H9 (cell line): ENCODE results near the gene HTR1E. TPM values are rescaled to one million over a fixed set of nuclear protein-coding genes. Genes with fewer than 3 reads are reported as not detected.
"Not testable (repeated sequence)": the region's sequence is repeated elsewhere in the genome, so short reads cannot be mapped to it uniquely, and the experiment has no call there.

Experiments used
- DNase-seq: peaks from one replicate; pipeline ENCODE4 v3.0.0-alpha.2; 2017
- H2AFZ ChIP-seq: one replicate; pipeline ENCODE4 v1.6.1; 2013; ENCODE audit warnings: mild to moderate bottlenecking, low read length, control low read depth, moderate library complexity
- H2AK5ac ChIP-seq: 2 replicates; pipeline ENCODE4 v1.6.1; 2013; ENCODE audit warnings: low read length, control low read depth, mixed read lengths; ENCODE audit not compliant: insufficient read length
- H2BK120ac ChIP-seq: one replicate; pipeline ENCODE4 v1.6.1; 2013; ENCODE audit warnings: low read depth, mild to moderate bottlenecking, low read length, control low read depth, inconsistent platforms; ENCODE audit not compliant: poor library complexity, severe bottlenecking
- H2BK12ac ChIP-seq: 2 replicates; pipeline ENCODE4 v1.6.1; 2013; ENCODE audit warnings: low read length, control low read depth, mixed read lengths, low read depth; ENCODE audit not compliant: insufficient read length
- H2BK15ac ChIP-seq: 2 replicates; pipeline ENCODE4 v1.6.1; 2013; ENCODE audit warnings: low read depth, low read length, control low read depth
- H2BK20ac ChIP-seq: one replicate; pipeline ENCODE4 v1.6.1; 2013; ENCODE audit warnings: low read depth, mild to moderate bottlenecking, low read length, control low read depth, inconsistent platforms; ENCODE audit not compliant: poor library complexity, severe bottlenecking
- H2BK5ac ChIP-seq: 2 replicates; pipeline ENCODE4 v1.6.1; 2013; ENCODE audit warnings: low read length, control low read depth, mixed read lengths; ENCODE audit not compliant: insufficient read length
- H3K14ac ChIP-seq: 2 replicates; pipeline ENCODE4 v1.6.1; 2013; ENCODE audit warnings: low read length, control low read depth; ENCODE audit not compliant: insufficient read depth
- H3K18ac ChIP-seq: 2 replicates; pipeline ENCODE4 v1.6.1; 2013; ENCODE audit warnings: low read depth, mild to moderate bottlenecking, mixed read lengths, low read length, control low read depth; ENCODE audit not compliant: insufficient read length
- H3K23ac ChIP-seq: 2 replicates; pipeline ENCODE4 v1.6.1; 2013; ENCODE audit warnings: low read length, control low read depth, mixed read lengths, low read depth; ENCODE audit not compliant: insufficient read length
- H3K23me2 ChIP-seq: 2 replicates; pipeline ENCODE4 v1.6.1; 2013; ENCODE audit warnings: low read depth, mild to moderate bottlenecking, mixed read lengths, low read length, control low read depth; ENCODE audit not compliant: insufficient read length, poor library complexity, severe bottlenecking
- H3K27ac ChIP-seq: 2 replicates; pipeline ENCODE4 v1.5.1; 2013; ENCODE audit warnings: low read length, control low read depth, mixed read lengths, low read depth; ENCODE audit not compliant: insufficient read length
- H3K27me3 ChIP-seq: 2 replicates; pipeline ENCODE4 v1.6.1; 2013; ENCODE audit warnings: low read length, control low read depth, inconsistent platforms; ENCODE audit not compliant: insufficient read depth
- H3K4ac ChIP-seq: 2 replicates; pipeline ENCODE4 v1.6.1; 2013; ENCODE audit warnings: low read depth, mild to moderate bottlenecking, control low read depth, inconsistent platforms, low read length, moderate library complexity
- H3K4me1 ChIP-seq: 2 replicates; pipeline ENCODE4 v1.6.1; 2013; ENCODE audit warnings: low read length, control low read depth, inconsistent platforms; ENCODE audit not compliant: insufficient read depth
- H3K4me2 ChIP-seq: 2 replicates; pipeline ENCODE4 v1.6.1; 2013; ENCODE audit warnings: low read length, control low read depth, mixed read lengths; ENCODE audit not compliant: insufficient read length, insufficient read depth
- H3K56ac ChIP-seq: 2 replicates; pipeline ENCODE4 v1.6.1; 2013; ENCODE audit warnings: low read depth, mild to moderate bottlenecking, mixed read lengths, low read length, control low read depth; ENCODE audit not compliant: insufficient read length
- H3K79me1 ChIP-seq: 2 replicates; pipeline ENCODE4 v1.6.1; 2013; ENCODE audit warnings: low read depth, mild to moderate bottlenecking, moderate library complexity, low read length, control low read depth, inconsistent platforms; ENCODE audit not compliant: insufficient read depth, poor library complexity, severe bottlenecking
- H3K79me2 ChIP-seq: 2 replicates; pipeline ENCODE4 v1.6.1; 2013; ENCODE audit warnings: low read length, control low read depth, inconsistent platforms; ENCODE audit not compliant: insufficient read depth
- H3K9ac ChIP-seq: 2 replicates; pipeline ENCODE4 v1.6.1; 2013; ENCODE audit warnings: low read length, control low read depth, mixed read lengths; ENCODE audit not compliant: insufficient read length; ENCODE audit errors: extremely low read depth
- H3K9me3 ChIP-seq: one replicate; pipeline ENCODE4 v1.6.1; 2013; ENCODE audit warnings: low read depth, low read length, inconsistent platforms; ENCODE audit not compliant: control insufficient read depth
- H3T11ph ChIP-seq: one replicate; pipeline ENCODE4 v1.6.1; 2013; ENCODE audit warnings: mild to moderate bottlenecking, low read length, control low read depth, inconsistent platforms
- H4K20me1 ChIP-seq: one replicate; pipeline ENCODE4 v1.6.1; 2013; ENCODE audit not compliant: control insufficient read depth, insufficient read length, insufficient read depth
- H4K5ac ChIP-seq: 2 replicates; pipeline ENCODE4 v1.6.1; 2013; ENCODE audit warnings: low read depth, mild to moderate bottlenecking, mixed read lengths, low read length, control low read depth; ENCODE audit not compliant: insufficient read length
- H4K8ac ChIP-seq: replicated peaks from 2 replicates; pipeline ENCODE4 v1.6.1; 2013; ENCODE audit warnings: low read length, control low read depth, mixed read lengths, low read depth; ENCODE audit not compliant: insufficient read length
- H4K91ac ChIP-seq: 2 replicates; pipeline ENCODE4 v1.6.1; 2013; ENCODE audit warnings: low read depth, mild to moderate bottlenecking, moderate library complexity, mixed read lengths, low read length, control low read depth; ENCODE audit not compliant: insufficient read length
- H3K27ac Mint-ChIP-seq, 3 experiments: 2 replicates in 2 of 3; 3 replicates in 1 of 3; pipeline ENCODE4 v1.8.0; 2020 to 2021; ENCODE audit warnings: mixed read lengths in 3 of 3, mild to moderate bottlenecking in 1 of 3, moderate library complexity in 1 of 3
- H3K27me3 Mint-ChIP-seq: 2 replicates; pipeline ENCODE4 v1.8.0; 2021; ENCODE audit warnings: low read depth, mild to moderate bottlenecking, moderate library complexity, mixed read lengths
- H3K36me3 Mint-ChIP-seq, 3 experiments: 2 replicates in 2 of 3; 3 replicates in 1 of 3; pipeline ENCODE4 v1.8.0; 2020 to 2021; ENCODE audit warnings: low read depth in 3 of 3, mixed read lengths in 3 of 3; ENCODE audit not compliant: insufficient read depth in 1 of 3
- H3K4me1 Mint-ChIP-seq, 2 experiments: 2 replicates each; pipeline ENCODE4 v1.8.0; 2020; ENCODE audit warnings: mixed read lengths in 2 of 2
- H3K4me3 Mint-ChIP-seq, 2 experiments: 2 replicates in 1 of 2; 3 replicates in 1 of 2; pipeline ENCODE4 v1.8.0; 2020 to 2021; ENCODE audit warnings: mild to moderate bottlenecking in 2 of 2, mixed read lengths in 2 of 2, moderate library complexity in 1 of 2
- H3K9me3 Mint-ChIP-seq, 2 experiments: 2 replicates in 1 of 2; 3 replicates in 1 of 2; pipeline ENCODE4 v1.8.0; 2020; ENCODE audit warnings: mild to moderate bottlenecking in 2 of 2, mixed read lengths in 2 of 2, moderate library complexity in 1 of 2
- CTCF ChIP-seq: fragments of 200-600 bp; sonication (generic); conservative IDR thresholded peaks from 3 replicates; pipeline ENCODE4 v1.8.0; 2021; ENCODE audit warnings: antibody characterized with exemption, mild to moderate bottlenecking
- WGBS: extraction: QIAGEN DNeasy Blood & Tissue Kit; methylation state at CpG from one replicate; pipeline ENCODE4 v1.1.7; 2013; ENCODE audit warnings: missing lambda C conversion rate, low lambda C conversion rate, mixed read lengths; ENCODE audit not compliant: insufficient read length; ENCODE audit errors: extremely low coverage; 5-methylcytosine and 5-hydroxymethylcytosine counted together
- total RNA-seq: library from RNA; stranded (reverse); gene quantifications from 2 replicates; pipeline ENCODE4 v1.2.1, GENCODE V29; 2021

The HTR1E gene
- total RNA-seq, 1 experiment from 2014 or later = not detected

GRCh38 chr6:86916393-86916792 lies 20.9 kb upstream of the HTR1E start:
- Histone ChIP-seq H2BK120ac (no peak overlapping the region), H4K91ac (no peak overlapping the region), H3K56ac (no peak overlapping the region), H2AK5ac (no peak overlapping the region), H3K79me2 (no peaks in the 10 kb centered on the region), H3K14ac (no peak overlapping the region), H2BK15ac (no peak overlapping the region), H3K4me1 (no peaks in the 10 kb centered on the region), H4K5ac (no peak overlapping the region), H3K9ac (no peak overlapping the region), H3K18ac (no peak overlapping the region), H3K4ac (no peak overlapping the region), H3K23me2 (no peaks in the 10 kb centered on the region), H2BK12ac (no peak overlapping the region), H2AFZ (no peak overlapping the region), H3K4me2 (no peak overlapping the region), H2BK20ac (no peak overlapping the region), H4K8ac (no peak overlapping the region), H3K27ac (no peak overlapping the region), H3K9me3 (no peaks in the 10 kb centered on the region), H3K27me3 (no peaks in the 10 kb centered on the region), H2BK5ac (no peak overlapping the region), H3T11ph (no peak overlapping the region), H3K79me1 (no peaks in the 10 kb centered on the region), H3K23ac (no peak overlapping the region), H4K20me1 (no peaks in the 10 kb centered on the region)
- Mint-ChIP-seq H3K4me1 (peaks cover 4 to 12% of the 10 kb centered on the region in 2 experiments), H3K27ac (no peak overlapping the region), H3K27me3 (no peaks in the 10 kb centered on the region; the same call in 1 of the 2 replicates), H3K9me3 (peaks cover 7% of the 10 kb centered on the region in 2 experiments; a peak in 4 of 5 replicates), H3K36me3 (peaks cover 0 to 7% (median 3%) of the 10 kb centered on the region in 3 experiments; a peak in 3 of 7 replicates), H3K4me3 (no peak overlapping the region)
- no CpG with 5 or more reads among the region's 2 CpGs for WGBS
- TF ChIP-seq CTCF = no peak
- no peak for DNase-seq

DNA sequence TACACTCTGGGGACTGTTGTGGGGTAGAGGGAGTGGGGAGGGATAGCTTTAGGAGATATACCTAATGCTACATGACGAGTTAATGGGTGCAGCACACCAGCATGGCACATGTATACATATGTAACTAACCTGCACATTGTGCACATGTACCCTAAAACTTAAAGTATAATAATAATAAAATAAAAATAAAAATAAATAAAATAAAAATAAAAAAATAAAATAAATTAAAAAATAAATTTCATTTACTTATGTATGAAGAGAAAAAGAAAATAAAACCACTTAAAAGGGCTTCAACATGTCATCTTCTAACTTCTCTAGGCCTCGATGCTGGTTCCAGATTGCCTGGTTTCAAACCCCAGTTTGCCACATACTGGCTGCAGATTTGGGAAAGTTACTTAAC lies 10.2 kb upstream of the HTR1E start:
- not testable (repeated sequence) for H2BK12ac ChIP-seq, H3K56ac ChIP-seq, H2BK120ac ChIP-seq, H3K4me2 ChIP-seq, H4K91ac ChIP-seq, H2BK15ac ChIP-seq, H3K4ac ChIP-seq, H3K9ac ChIP-seq, H3K27me3 ChIP-seq, H3K4me1 ChIP-seq, H3K18ac ChIP-seq, H3K36me3 Mint-ChIP-seq, H3K27me3 Mint-ChIP-seq, H2BK20ac ChIP-seq, H4K8ac ChIP-seq, H3K9me3 Mint-ChIP-seq, H3K23me2 ChIP-seq, H3K14ac ChIP-seq, H2AFZ ChIP-seq, H4K5ac ChIP-seq, H3K4me3 Mint-ChIP-seq, H3K4me1 Mint-ChIP-seq, H2BK5ac ChIP-seq, H3K27ac Mint-ChIP-seq, H3K27ac ChIP-seq, DNase-seq, H4K20me1 ChIP-seq, H2AK5ac ChIP-seq, H3K9me3 ChIP-seq, H3T11ph ChIP-seq, H3K79me1 ChIP-seq, H3K23ac ChIP-seq, H3K79me2 ChIP-seq
- WGBS = no CpG with 5 or more reads among the region's 2 CpGs
